Measurements from ENCODE around the gene BCAS3. TPM values are rescaled to one million over a fixed set of nuclear protein-coding genes. Genes with fewer than 3 reads are reported as not detected.

Gene BCAS3
- total RNA-seq, 1 donor: 23.7 TPM

DNA sequence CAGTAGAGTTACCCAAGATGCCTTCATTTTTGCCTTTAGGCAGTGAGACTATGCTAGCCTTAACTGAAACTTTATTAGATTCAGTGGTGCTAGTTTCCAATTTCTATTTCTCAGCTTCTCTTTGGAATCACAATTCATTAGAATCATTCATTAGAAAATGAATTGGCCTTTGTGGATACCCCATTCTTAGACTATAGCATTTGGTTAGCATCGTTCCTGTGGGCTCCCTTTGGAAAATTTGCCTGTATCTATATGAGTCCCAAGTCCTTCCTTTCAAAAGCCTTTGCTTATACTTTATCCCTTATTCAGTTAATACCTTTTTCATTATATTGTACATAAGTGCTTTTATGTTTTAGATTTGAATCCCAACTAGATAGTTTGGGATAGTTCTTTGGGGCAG, 535.0 kb downstream of the BCAS3 start:
- TF ChIP-seq, protein P1, sequence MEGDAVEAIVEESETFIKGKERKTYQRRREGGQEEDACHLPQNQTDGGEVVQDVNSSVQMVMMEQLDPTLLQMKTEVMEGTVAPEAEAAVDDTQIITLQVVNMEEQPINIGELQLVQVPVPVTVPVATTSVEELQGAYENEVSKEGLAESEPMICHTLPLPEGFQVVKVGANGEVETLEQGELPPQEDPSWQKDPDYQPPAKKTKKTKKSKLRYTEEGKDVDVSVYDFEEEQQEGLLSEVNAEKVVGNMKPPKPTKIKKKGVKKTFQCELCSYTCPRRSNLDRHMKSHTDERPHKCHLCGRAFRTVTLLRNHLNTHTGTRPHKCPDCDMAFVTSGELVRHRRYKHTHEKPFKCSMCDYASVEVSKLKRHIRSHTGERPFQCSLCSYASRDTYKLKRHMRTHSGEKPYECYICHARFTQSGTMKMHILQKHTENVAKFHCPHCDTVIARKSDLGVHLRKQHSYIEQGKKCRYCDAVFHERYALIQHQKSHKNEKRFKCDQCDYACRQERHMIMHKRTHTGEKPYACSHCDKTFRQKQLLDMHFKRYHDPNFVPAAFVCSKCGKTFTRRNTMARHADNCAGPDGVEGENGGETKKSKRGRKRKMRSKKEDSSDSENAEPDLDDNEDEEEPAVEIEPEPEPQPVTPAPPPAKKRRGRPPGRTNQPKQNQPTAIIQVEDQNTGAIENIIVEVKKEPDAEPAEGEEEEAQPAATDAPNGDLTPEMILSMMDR (IDR thresholded peaks at IDR 0.05; ENCODE audit: insufficient read depth, low read depth, low read length): no peak
- DNase-seq (ENCODE audit: low read depth): no peak
- H3K4me3 ChIP-seq (ENCODE audit: low read depth, low read length): no peak overlapping the region

DNA sequence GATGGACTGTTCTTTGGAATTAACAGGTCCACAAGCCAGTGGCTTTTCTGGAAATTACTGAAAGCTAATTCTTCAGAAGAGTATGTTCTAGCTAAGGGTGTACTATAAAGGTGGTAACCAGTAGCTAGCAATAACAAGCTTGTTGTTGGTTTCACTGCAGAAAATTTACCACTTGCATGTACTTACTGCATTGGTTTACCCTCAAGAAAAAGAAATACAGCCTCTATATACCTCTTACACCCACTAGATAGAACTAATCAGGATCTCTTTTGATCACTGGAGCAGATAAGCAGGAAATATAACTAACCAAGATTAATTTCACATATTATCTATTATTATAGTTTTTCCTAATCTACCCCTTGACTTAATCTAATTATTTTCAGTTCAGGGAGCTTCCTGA, 537.1 kb downstream of the BCAS3 start:
- no peak for DNase-seq (ENCODE audit: low read depth)
- no peak overlapping the region for H3K4me3 ChIP-seq (ENCODE audit: low read depth, low read length)
- TF ChIP-seq, protein P1 (IDR thresholded peaks at IDR 0.05; ENCODE audit: insufficient read depth, low read depth, low read length): no peak

DNA sequence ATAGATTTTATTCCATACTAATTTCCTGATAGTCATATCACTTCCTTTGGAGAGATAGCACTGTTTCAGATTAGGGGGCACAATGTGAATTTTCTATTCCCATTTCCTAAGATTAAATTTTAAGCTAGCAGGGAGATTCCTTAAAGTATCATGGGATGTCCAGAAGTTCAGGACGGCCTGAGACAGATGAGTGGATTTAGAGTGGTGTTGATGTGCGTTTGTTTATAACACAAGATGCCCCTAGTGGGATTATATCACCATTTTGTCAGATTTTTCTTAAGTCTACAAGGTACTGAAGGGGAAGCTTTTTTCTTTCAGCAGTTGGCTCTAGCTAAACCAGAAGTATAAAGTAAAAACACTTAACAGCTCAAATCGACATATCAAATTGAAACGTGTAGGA, 538.4 kb downstream of the BCAS3 start:
- H3K4me3 ChIP-seq (ENCODE audit: low read depth, low read length): no peak overlapping the region
- DNase-seq (ENCODE audit: low read depth): no peak
- TF ChIP-seq, protein P1 (IDR thresholded peaks at IDR 0.05; ENCODE audit: insufficient read depth, low read depth, low read length): no peak

DNA sequence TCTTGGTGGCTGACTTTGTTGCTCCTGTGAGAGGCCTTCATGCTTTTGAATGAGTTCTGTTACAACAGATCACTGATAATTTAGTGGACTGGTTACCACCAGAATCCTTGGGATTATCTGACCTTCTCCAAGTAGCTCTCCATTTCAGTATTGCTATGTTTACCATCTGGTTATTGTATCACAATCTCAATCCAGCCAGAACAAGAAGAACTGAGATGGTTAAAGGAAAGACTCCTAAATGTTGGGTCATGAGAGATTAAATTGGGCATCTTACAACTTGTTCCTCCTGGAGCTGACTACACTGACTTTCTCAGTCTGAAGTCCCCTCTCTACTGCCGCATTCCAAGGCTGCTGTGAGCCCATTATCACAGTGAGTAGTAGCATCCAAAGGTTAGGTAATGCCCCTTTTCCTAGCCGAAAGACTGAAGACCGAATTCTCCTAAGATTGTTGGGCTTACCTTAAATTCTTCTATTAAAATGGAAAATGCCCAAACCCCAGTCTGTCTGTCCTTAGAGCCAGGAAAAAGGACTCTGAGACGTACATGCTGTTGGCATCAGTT, 540.3 kb downstream of the BCAS3 start:
- TF ChIP-seq, protein P1 (IDR thresholded peaks at IDR 0.05; ENCODE audit: insufficient read depth, low read depth, low read length): no peak
- DNase-seq (ENCODE audit: low read depth): no peak
- no peak overlapping the region for H3K4me3 ChIP-seq (ENCODE audit: low read depth, low read length)

DNA sequence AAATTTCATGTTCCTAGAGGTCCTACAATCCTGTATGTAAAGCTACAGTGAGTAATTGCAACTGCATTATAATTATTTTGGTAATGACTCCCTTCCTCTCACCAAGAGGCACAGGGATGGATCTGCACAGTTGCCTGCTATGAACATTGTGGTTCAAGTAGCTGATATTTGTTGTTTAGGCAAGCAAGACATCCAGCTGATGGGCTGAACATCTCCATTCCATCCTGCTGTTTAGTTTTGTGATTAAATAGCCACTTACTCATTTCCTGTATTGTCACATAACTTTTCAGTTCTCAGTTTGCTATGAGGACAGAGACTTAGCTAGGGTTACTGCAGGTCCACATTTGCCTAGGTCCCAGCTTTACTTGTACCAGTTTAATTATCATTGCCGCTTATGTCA, 540.8 kb downstream of the BCAS3 start:
- DNase-seq (ENCODE audit: low read depth): peak; percentile 87
- TF ChIP-seq, protein P1 (IDR thresholded peaks at IDR 0.05; ENCODE audit: insufficient read depth, low read depth, low read length): no peak
- H3K4me3 ChIP-seq (ENCODE audit: low read depth, low read length): no peak overlapping the region

DNA sequence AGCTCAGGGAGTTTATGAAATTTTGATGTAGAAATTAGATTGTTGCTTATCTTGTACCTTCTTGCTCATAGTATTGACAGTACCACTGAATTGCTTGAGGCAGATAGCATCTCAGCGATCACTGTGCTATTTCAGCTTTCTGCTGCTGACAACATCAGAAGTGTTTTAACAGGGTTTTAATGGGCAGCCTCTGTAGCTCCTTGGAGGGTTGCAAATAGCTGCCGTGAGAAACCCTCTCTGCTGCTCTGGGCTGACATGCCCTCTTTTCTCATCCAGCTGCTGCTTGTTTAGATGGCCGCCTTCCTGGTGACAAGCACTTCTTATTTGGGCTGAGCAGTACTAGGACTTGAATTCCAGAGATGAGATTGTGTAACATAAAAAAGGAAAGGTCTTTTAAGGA, 541.8 kb downstream of the BCAS3 start:
- no peak overlapping the region for H3K4me3 ChIP-seq (ENCODE audit: low read depth, low read length)
- peak; percentile 88 for DNase-seq (ENCODE audit: low read depth)
- TF ChIP-seq, protein P1 (IDR thresholded peaks at IDR 0.05; ENCODE audit: insufficient read depth, low read depth, low read length): no peak

DNA sequence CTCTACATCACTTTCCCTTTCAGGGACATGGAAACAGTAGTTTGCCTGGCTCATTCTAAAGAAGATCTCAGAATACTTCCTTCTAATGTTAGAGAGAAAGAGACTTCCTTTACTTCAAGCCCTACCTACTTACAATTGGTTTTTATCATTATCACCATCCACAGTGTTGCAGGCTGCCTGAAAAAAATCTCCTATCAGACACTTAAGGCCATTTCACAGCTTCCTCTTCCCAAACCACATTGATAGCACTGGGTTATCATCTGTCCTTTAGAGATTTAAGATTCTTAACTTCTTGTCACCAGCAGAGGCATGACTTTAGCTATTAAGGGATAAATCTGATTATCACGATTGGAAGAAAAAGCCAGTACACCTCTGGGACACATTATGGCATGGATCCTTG, 543.5 kb downstream of the BCAS3 start:
- H3K4me3 ChIP-seq (ENCODE audit: low read depth, low read length): no peak overlapping the region
- TF ChIP-seq, protein P1 (IDR thresholded peaks at IDR 0.05; ENCODE audit: insufficient read depth, low read depth, low read length): no peak
- no peak for DNase-seq (ENCODE audit: low read depth)
